SK-N-SH (cell line): ENCODE measurements around the gene MVB12B. TPM values are rescaled to one million over a fixed set of nuclear protein-coding genes. Genes with fewer than 3 reads are reported as not detected.

Source experiments
- CTCF ChIA-PET: fragments of 300-600, 350-600 bp; formaldehyde crosslinking; extraction: SDS; loops from one replicate; lab custom pipeline; 2021; lab: Yijun Ruan, JAX
- POLR2A ChIA-PET: fragments of 350-600 bp; sonication (Branson Sonifier 250); formaldehyde crosslinking; extraction: SDS; loops from one replicate; lab custom pipeline; 2020; ENCODE audit warnings: antibody characterized with exemption, inconsistent platforms; lab: Yijun Ruan, JAX
- DNase-seq: peaks from one replicate; pipeline ENCODE4 v3.0.0; 2012
- H2AFZ ChIP-seq: fragments of 200-600 bp; sonication (generic); 2 replicates; pipeline ENCODE4 v1.8.1; 2016; ENCODE audit warnings: antibody characterized with exemption, mild to moderate bottlenecking, low read depth
- H3F3A ChIP-seq: fragments of 200-600 bp; sonication (generic); replicated peaks from 2 replicates; pipeline ENCODE3; 2016; ENCODE audit warnings: antibody characterized with exemption, mild to moderate bottlenecking; ENCODE audit not compliant: insufficient read depth
- H3K27ac ChIP-seq, 2 experiments: fragments of 200-500 bp in 1 of 2; fragments of 200-600 bp in 1 of 2; sonication (Bioruptor generic) in 1 of 2; sonication (generic), shearing (Covaris generic) in 1 of 2; 2 replicates each; pipeline versions ENCODE4 v1.5.1 to v1.6.1; 2014 to 2016; ENCODE audit warnings: low read depth in 2 of 2, inconsistent platforms in 1 of 2, low read length in 1 of 2, mild to moderate bottlenecking in 1 of 2, mixed read lengths in 1 of 2
- H3K27me3 ChIP-seq: fragments of 200-600 bp; sonication (generic), shearing (Covaris generic); 2 replicates; pipeline ENCODE4 v1.6.1; 2016; ENCODE audit warnings: mixed run types; ENCODE audit not compliant: insufficient read depth
- H3K36me3 ChIP-seq, 2 experiments: fragments of 200-500 bp in 1 of 2; fragments of 200-600 bp in 1 of 2; sonication (Bioruptor generic) in 1 of 2; sonication (generic) in 1 of 2; replicated peaks in 1 of 2; 2 replicates each; pipeline versions ENCODE3 to v1.5.1; 2014 to 2016; ENCODE audit warnings: low read length in 1 of 2, mild to moderate bottlenecking in 1 of 2; ENCODE audit not compliant: insufficient read depth in 2 of 2, control insufficient read depth in 1 of 2
- H3K4me1 ChIP-seq, 2 experiments: fragments of 200-500 bp in 1 of 2; fragments of 200-600 bp in 1 of 2; sonication (Bioruptor generic) in 1 of 2; sonication (generic), shearing (Covaris generic) in 1 of 2; 2 replicates each; pipeline versions ENCODE4 v1.5.1 to v1.6.1; 2014 to 2016; ENCODE audit warnings: low read depth in 1 of 2, low read length in 1 of 2, mixed run types in 1 of 2; ENCODE audit not compliant: insufficient read depth in 2 of 2, control insufficient read depth in 1 of 2
- H3K4me2 ChIP-seq: fragments of 200-600 bp; sonication (generic), shearing (Covaris generic); 2 replicates; pipeline ENCODE4 v1.6.1; 2017; ENCODE audit warnings: mixed run types
- H3K4me3 ChIP-seq, 2 experiments: fragments of 200-500 bp in 1 of 2; fragments of 200-600 bp in 1 of 2; sonication (Bioruptor generic) in 1 of 2; sonication (generic), shearing (Covaris generic) in 1 of 2; 2 replicates each; pipeline versions ENCODE4 v1.5.1 to v1.8.1; 2014 to 2016; ENCODE audit warnings: low read depth in 2 of 2, inconsistent platforms in 1 of 2, low read length in 1 of 2, mild to moderate bottlenecking in 1 of 2, mixed read lengths in 1 of 2, moderate library complexity in 1 of 2
- H3K79me2 ChIP-seq: fragments of 200-600 bp; sonication (generic); 2 replicates; pipeline ENCODE4 v1.8.1; 2017; ENCODE audit warnings: mild to moderate bottlenecking; ENCODE audit not compliant: insufficient read depth
- H3K9ac ChIP-seq: fragments of 200-600 bp; sonication (generic); 2 replicates; pipeline ENCODE4 v1.6.1; 2017; ENCODE audit warnings: mixed run types
- H3K9me2 ChIP-seq: fragments of 200-600 bp; sonication (generic); 2 replicates; pipeline ENCODE4 v1.6.1; 2017; ENCODE audit warnings: mixed run types
- H3K9me3 ChIP-seq: fragments of 200-600 bp; sonication (generic); 2 replicates; pipeline ENCODE4 v1.6.1; 2017; ENCODE audit warnings: mixed run types, mild to moderate bottlenecking, moderate library complexity
- H4K20me1 ChIP-seq: fragments of 200-600 bp; sonication (generic); 2 replicates; pipeline ENCODE4 v1.6.1; 2017; ENCODE audit warnings: mild to moderate bottlenecking, mixed run types; ENCODE audit not compliant: insufficient read depth
- CHD2 ChIP-seq: fragments of 150-350 bp; IDR thresholded peaks from 2 replicates; pipeline ENCODE4 v1.6.1; 2018; ENCODE audit warnings: low read length; ENCODE audit not compliant: partially characterized antibody
- EP300 ChIP-seq, 2 experiments: IDR thresholded peaks; 2 replicates each; pipeline versions ENCODE4 v1.4.0 to v1.6.1; 2012; ENCODE audit warnings: borderline replicate concordance in 1 of 2, low read depth in 1 of 2, low read length in 1 of 2
- EZH2phosphoT487 ChIP-seq: fragments of 200-600 bp; sonication (generic); IDR thresholded peaks from 2 replicates; pipeline ENCODE4 v1.6.1; 2017; ENCODE audit warnings: low read depth, mixed run types, mild to moderate bottlenecking, antibody characterized with exemption, moderate library complexity, borderline replicate concordance
- FOSL2 ChIP-seq: IDR thresholded peaks from 2 replicates; pipeline ENCODE4 v1.4.0; 2012; ENCODE audit warnings: low read depth, mild to moderate bottlenecking, moderate library complexity, borderline replicate concordance
- FOXJ3 ChIP-seq: sonication (generic); formaldehyde crosslinking; IDR thresholded peaks from 2 replicates; pipeline ENCODE4 v1.5.1; 2020; ENCODE audit warnings: mild to moderate bottlenecking, missing genetic modification reagents
- FOXM1 ChIP-seq: IDR thresholded peaks from 2 replicates; pipeline ENCODE4 v1.4.0; 2012; ENCODE audit warnings: low read depth, mild to moderate bottlenecking
- GATA2 ChIP-seq: sonication (generic); formaldehyde crosslinking; IDR thresholded peaks from 2 replicates; pipeline ENCODE4 v1.5.0; 2020; ENCODE audit warnings: mild to moderate bottlenecking, missing genetic modification reagents
- IRF3 ChIP-seq: fragments of 150-350 bp; IDR thresholded peaks from 2 replicates; pipeline ENCODE4 v1.6.1; 2016; ENCODE audit warnings: mild to moderate bottlenecking, low read depth, low read length
- MEF2A ChIP-seq: IDR thresholded peaks from 2 replicates; pipeline ENCODE4 v1.4.0; 2012; ENCODE audit warnings: low read depth, borderline replicate concordance
- MXI1 ChIP-seq: IDR thresholded peaks from 2 replicates; pipeline ENCODE4 v1.6.1; 2012; ENCODE audit warnings: mild to moderate bottlenecking, low read depth, low read length, improper control_type of control experiment
- NFIC ChIP-seq: IDR thresholded peaks from 2 replicates; pipeline ENCODE4 v1.4.0; 2012; ENCODE audit warnings: borderline replicate concordance
- NRF1 ChIP-seq: IDR thresholded peaks from 2 replicates; pipeline ENCODE4 v1.6.1; 2012; ENCODE audit warnings: low read depth, mild to moderate bottlenecking, low read length
- RCOR1 ChIP-seq: fragments of 150-350 bp; IDR thresholded peaks from 2 replicates; pipeline ENCODE4 v1.6.1; 2017; ENCODE audit warnings: antibody characterized with exemption, low read length
- RFX5 ChIP-seq: IDR thresholded peaks from 2 replicates; pipeline ENCODE4 v1.6.1; 2012; ENCODE audit warnings: mild to moderate bottlenecking, improper control_type of control experiment, low read length
- SIN3A ChIP-seq: IDR thresholded peaks from 2 replicates; pipeline ENCODE4 v1.6.1; 2012; ENCODE audit warnings: low read depth, mild to moderate bottlenecking, low read length, moderate library complexity, borderline replicate concordance
- SMC3 ChIP-seq: IDR thresholded peaks from 2 replicates; pipeline ENCODE4 v1.6.1; 2012; ENCODE audit warnings: low read depth, low read length, improper control_type of control experiment
- TCF12 ChIP-seq: IDR thresholded peaks from 2 replicates; pipeline ENCODE4 v1.4.0; 2012
- TEAD4 ChIP-seq: IDR thresholded peaks from 2 replicates; pipeline ENCODE4 v1.4.0; 2012; ENCODE audit warnings: mild to moderate bottlenecking, borderline replicate concordance; ENCODE audit not compliant: insufficient read depth
- WGBS: methylation state at CpG from one replicate; pipeline ENCODE4 v1.1.6; 2017; ENCODE audit warnings: low lambda C conversion rate; 5-methylcytosine and 5-hydroxymethylcytosine counted together
- polyA plus RNA-seq, 3 experiments: library from polyadenylated mRNA; depleted of rRNA; stranded (reverse); fragments of >200 nt; gene quantifications; 2 replicates each; pipeline ENCODE4 v1.2.3, GENCODE V29; 2012
- TF ChIP-seq, protein P1 (sequence below): IDR thresholded peaks from 2 replicates; pipeline ENCODE4 v1.6.1; 2012; ENCODE audit warnings: mild to moderate bottlenecking, low read depth, low read length, moderate library complexity

Gene MVB12B
- polyA plus RNA-seq, 1 of the 3 experiments (the other 2 are of a cell fraction), result 5.1 TPM

- H3K4me3 ChIP-seq, result no peak overlapping the region
- 70% methylated on average over 8 of the region's 9 CpGs for WGBS
- POLR2A ChIA-PET, result interaction anchor here (1.8 to 3.5 kb wide), 4 partner anchors 9 to 22 kb away, joined by 7 to 44 read pairs (median 15); no protein-coding TSS in a partner anchor
- no peaks in the 10 kb centered on the region for H3K9me3 ChIP-seq
- H3K27ac ChIP-seq, result peak overlapping the region in 1 of 2 experiments; percentile 96; a peak in 2 of 4 replicates
- H3K9me2 ChIP-seq, result no peaks in the 10 kb centered on the region
- no peaks in the 10 kb centered on the region for H4K20me1 ChIP-seq
- no peaks in the 10 kb centered on the region for H3F3A ChIP-seq
- no peaks in the 10 kb centered on the region for H3K79me2 ChIP-seq
- no peaks in the 10 kb centered on the region for H3K36me3 ChIP-seq
- peaks cover 0 to 77% of the 10 kb centered on the region in 2 experiments; a peak in 2 of 4 replicates for H3K4me1 ChIP-seq
- H3K4me2 ChIP-seq, result no peak overlapping the region
- peak; percentile 79 for DNase-seq
- no peak for TF ChIP-seq RFX5
- no peak for TF ChIP-seq SIN3A
- TF ChIP-seq CHD2, result no peak
- TF ChIP-seq NFIC, result no peak
- no peak for TF ChIP-seq TCF12
- peak; percentile 51 for TF ChIP-seq RCOR1
- no peak for TF ChIP-seq EZH2phosphoT487
- TF ChIP-seq EP300 (IDR thresholded peaks at IDR 0.05; ENCODE audit: borderline replicate concordance in 1 of 2, low read depth in 1 of 2, low read length in 1 of 2), result peak in 1 of 2 experiments; percentile 69; a peak in 1 of 4 replicates
- CTCF ChIA-PET, result interaction anchor here (0.7 to 5.3 kb wide), 13 partner anchors 12 to 407 kb away, joined by 3 to 61 read pairs (median 10); no protein-coding TSS in a partner anchor
- H3K27me3 ChIP-seq, result peaks cover 25% of the 10 kb centered on the region; the same call in 1 of the 2 replicates
- H2AFZ ChIP-seq, result no peak overlapping the region
- H3K9ac ChIP-seq, result no peak overlapping the region
Observed at GRCh38 chr9:126532019-126532462, 205.4 kb downstream of the MVB12B start.

DNA sequence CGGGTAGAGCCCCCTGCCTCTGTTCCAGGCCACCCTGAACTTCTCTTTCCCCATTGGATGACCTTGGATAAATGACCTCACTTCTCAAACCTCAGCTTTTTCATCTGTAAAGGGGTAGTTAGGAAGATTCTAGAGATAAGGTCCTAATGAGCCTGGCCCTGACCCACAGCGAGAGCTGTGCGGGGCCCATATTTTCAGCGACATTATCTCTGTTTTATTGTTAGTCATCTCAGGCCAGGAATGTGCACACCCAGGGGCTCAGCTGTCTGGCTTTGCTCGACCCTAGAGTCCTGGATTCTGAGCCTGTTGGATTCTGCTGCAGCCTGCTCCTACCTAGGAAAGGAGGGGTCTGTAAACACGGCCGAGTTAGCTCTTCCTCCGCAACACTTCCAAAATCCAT, 205.9 kb downstream of the MVB12B start:
- no peak overlapping the region for H3K4me3 ChIP-seq
- H3K27ac ChIP-seq, result peak overlapping the region in 1 of 2 experiments; percentile 96; a peak in 2 of 4 replicates
- H3K36me3 ChIP-seq, result no peaks in the 10 kb centered on the region
- no peaks in the 10 kb centered on the region for H3K79me2 ChIP-seq
- H3K9me3 ChIP-seq, result no peaks in the 10 kb centered on the region
- TF ChIP-seq IRF3 (no peak), NRF1 (no peak), GATA2 (CRISPR knock-in tag) (peak; percentile 82), EP300 (IDR thresholded peaks at IDR 0.05; ENCODE audit: borderline replicate concordance in 1 of 2, low read depth in 1 of 2, low read length in 1 of 2) (peak in 1 of 2 experiments; percentile 44; a peak in 1 of 4 replicates), SMC3 (no peak), TEAD4 (no peak), CHD2 (peak; percentile 41), FOXJ3 (CRISPR knock-in tag) (0 out of 2 replicates have a peak, but pooled peaks have one; percentile 12), MEF2A (no peak), RCOR1 (peak; percentile 73; the same call in 1 of the 2 replicates), MXI1 (0 out of 2 replicates have a peak, but pooled peaks have one; percentile 34), FOXM1 (no peak), FOSL2 (no peak)
- TF ChIP-seq, protein P1, sequence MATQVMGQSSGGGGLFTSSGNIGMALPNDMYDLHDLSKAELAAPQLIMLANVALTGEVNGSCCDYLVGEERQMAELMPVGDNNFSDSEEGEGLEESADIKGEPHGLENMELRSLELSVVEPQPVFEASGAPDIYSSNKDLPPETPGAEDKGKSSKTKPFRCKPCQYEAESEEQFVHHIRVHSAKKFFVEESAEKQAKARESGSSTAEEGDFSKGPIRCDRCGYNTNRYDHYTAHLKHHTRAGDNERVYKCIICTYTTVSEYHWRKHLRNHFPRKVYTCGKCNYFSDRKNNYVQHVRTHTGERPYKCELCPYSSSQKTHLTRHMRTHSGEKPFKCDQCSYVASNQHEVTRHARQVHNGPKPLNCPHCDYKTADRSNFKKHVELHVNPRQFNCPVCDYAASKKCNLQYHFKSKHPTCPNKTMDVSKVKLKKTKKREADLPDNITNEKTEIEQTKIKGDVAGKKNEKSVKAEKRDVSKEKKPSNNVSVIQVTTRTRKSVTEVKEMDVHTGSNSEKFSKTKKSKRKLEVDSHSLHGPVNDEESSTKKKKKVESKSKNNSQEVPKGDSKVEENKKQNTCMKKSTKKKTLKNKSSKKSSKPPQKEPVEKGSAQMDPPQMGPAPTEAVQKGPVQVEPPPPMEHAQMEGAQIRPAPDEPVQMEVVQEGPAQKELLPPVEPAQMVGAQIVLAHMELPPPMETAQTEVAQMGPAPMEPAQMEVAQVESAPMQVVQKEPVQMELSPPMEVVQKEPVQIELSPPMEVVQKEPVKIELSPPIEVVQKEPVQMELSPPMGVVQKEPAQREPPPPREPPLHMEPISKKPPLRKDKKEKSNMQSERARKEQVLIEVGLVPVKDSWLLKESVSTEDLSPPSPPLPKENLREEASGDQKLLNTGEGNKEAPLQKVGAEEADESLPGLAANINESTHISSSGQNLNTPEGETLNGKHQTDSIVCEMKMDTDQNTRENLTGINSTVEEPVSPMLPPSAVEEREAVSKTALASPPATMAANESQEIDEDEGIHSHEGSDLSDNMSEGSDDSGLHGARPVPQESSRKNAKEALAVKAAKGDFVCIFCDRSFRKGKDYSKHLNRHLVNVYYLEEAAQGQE, result no peak
- peaks cover 0 to 74% of the 10 kb centered on the region in 2 experiments; a peak in 2 of 4 replicates for H3K4me1 ChIP-seq
- H3K9ac ChIP-seq, result no peak overlapping the region
- H3K9me2 ChIP-seq, result no peaks in the 10 kb centered on the region
- ChIA-PET POLR2A (interaction anchor here (0.7 to 3.5 kb wide), 5 partner anchors 10 to 23 kb away, joined by 3 to 44 read pairs (median 8); no protein-coding TSS in a partner anchor), CTCF (interaction anchor here (0.7 to 5.3 kb wide), 13 partner anchors 12 to 249 kb away, joined by 3 to 61 read pairs (median 10); no protein-coding TSS in a partner anchor)
- no peak overlapping the region for H2AFZ ChIP-seq
- H4K20me1 ChIP-seq, result no peaks in the 10 kb centered on the region
- H3K4me2 ChIP-seq, result no peak overlapping the region
- H3K27me3 ChIP-seq, result peaks cover 28% of the 10 kb centered on the region; the same call in 1 of the 2 replicates
- DNase-seq, result peak; percentile 50
- H3F3A ChIP-seq, result no peaks in the 10 kb centered on the region
- 54% methylated on average over 8 of the region's 8 CpGs for WGBS
